ENCODE measurements around the gene CCR6. TPM values are rescaled to one million over a fixed set of nuclear protein-coding genes. Genes with fewer than 3 reads are reported as not detected.

CCR6 gene
- total RNA-seq, 4 donors from 2014 or later, result 0.23 to 2.4 (median 0.57) TPM; not detected in 1

DNA sequence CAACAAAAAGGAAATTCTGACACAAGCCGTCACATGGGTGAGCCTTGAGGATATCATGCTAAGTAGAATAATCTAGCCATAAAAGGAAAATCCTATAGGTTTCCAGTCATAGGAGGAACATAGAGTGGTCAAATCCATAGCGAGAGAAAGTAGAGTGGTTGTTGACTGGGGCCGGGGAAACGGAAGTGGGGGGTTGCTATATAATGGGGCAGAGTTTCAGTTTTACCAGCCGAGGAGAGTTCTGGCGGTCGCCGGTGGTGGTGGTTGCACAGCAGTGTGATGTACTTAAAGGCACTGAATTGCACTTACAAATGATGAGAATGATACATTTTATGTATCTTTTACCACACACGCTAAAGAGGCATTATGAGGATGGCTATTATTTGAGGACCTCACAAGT lies 30.0 kb downstream of the CCR6 start:
- H3K4me3 ChIP-seq, result peak overlapping the region in 1 of 4 donors; percentile 35

DNA sequence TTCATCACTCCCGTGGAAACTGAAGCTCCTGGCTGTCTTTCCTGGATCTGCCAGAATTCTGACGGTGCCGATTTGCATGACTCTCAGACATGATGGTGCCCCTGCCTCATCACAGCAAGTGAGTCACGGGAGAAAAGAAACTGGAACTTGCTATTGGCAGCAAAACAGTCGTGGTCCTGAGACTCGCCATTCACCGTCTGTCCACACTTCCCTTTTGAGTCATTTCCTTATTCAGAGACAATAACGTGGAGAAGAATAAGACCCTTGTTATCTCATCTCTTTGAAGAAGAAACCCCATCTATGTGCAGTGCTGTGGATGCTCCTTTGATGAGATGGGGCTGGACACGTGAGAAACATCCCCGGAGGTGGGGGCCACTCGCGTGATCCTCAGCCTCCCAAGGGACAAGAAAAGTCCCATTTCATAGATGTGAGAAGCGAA lies 30.6 kb downstream of the CCR6 start:
- peak overlapping the region in 2 of 4 donors; percentile 9 to 35 for H3K4me3 ChIP-seq
- WGBS, 2 donors, result 39 to 57% methylated on average over 13 of the region's 13 CpGs
- H3K4me1 ChIP-seq, result no peaks in the 10 kb centered on the region
- no peak overlapping the region for H3K27ac ChIP-seq
- no peak for DNase-seq
- intact Hi-C loops (cut with DNase I), result no loop called here
- H3K36me3 ChIP-seq, result no peaks in the 10 kb centered on the region
- no peaks in the 10 kb centered on the region for H3K9me3 ChIP-seq
- TF ChIP-seq, protein P1, sequence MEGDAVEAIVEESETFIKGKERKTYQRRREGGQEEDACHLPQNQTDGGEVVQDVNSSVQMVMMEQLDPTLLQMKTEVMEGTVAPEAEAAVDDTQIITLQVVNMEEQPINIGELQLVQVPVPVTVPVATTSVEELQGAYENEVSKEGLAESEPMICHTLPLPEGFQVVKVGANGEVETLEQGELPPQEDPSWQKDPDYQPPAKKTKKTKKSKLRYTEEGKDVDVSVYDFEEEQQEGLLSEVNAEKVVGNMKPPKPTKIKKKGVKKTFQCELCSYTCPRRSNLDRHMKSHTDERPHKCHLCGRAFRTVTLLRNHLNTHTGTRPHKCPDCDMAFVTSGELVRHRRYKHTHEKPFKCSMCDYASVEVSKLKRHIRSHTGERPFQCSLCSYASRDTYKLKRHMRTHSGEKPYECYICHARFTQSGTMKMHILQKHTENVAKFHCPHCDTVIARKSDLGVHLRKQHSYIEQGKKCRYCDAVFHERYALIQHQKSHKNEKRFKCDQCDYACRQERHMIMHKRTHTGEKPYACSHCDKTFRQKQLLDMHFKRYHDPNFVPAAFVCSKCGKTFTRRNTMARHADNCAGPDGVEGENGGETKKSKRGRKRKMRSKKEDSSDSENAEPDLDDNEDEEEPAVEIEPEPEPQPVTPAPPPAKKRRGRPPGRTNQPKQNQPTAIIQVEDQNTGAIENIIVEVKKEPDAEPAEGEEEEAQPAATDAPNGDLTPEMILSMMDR (IDR thresholded peaks at IDR 0.05), result no peak
- TF ChIP-seq POLR2A (IDR thresholded peaks at IDR 0.05), result no peak
- H3K27me3 ChIP-seq, result peaks cover 0 to 36% (median 0%) of the 10 kb centered on the region in 4 donors

More for the DNA sequence above, 30.0 kb downstream of the CCR6 start:
- no peaks in the 10 kb centered on the region for H3K36me3 ChIP-seq
- TF ChIP-seq POLR2A (IDR thresholded peaks at IDR 0.05), result no peak
- TF ChIP-seq, protein P1 (IDR thresholded peaks at IDR 0.05), result no peak
- 83 to 89% methylated on average over 9 of the region's 9 CpGs for WGBS, 2 donors
- no peak for DNase-seq
- H3K9me3 ChIP-seq, result no peaks in the 10 kb centered on the region
- intact Hi-C loops (cut with DNase I), result no loop called here
- no peaks in the 10 kb centered on the region for H3K4me1 ChIP-seq
- no peak overlapping the region for H3K27ac ChIP-seq
- peaks cover 0 to 43% (median 2%) of the 10 kb centered on the region in 4 donors for H3K27me3 ChIP-seq

DNA sequence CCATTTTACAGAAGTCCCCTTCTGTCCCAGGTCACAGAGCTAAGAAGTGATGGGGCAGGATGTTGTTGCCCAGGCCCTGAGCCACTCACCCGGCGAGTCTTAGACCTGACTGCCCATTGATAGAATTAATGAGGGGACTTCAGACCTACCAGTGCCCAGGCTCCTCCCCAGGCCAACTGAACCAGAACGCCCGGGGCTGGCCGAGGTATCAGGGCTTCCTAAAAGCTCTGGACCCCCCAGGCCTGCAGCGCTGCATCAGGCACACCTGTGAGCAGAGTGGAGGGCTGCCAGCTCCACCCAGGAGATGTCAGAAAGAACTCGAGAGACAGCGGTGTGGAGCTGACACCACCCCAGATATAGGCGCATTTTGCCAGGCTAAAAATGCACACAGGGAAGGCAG lies 31.4 kb downstream of the CCR6 start:
- no peak for TF ChIP-seq POLR2A (IDR thresholded peaks at IDR 0.05)
- TF ChIP-seq, protein P1 (IDR thresholded peaks at IDR 0.05), result no peak
- Histone ChIP-seq H3K4me1 (no peaks in the 10 kb centered on the region), H3K36me3 (no peaks in the 10 kb centered on the region), H3K27ac (no peak overlapping the region), H3K27me3 (peaks cover 0 to 28% (median 0%) of the 10 kb centered on the region in 4 donors), H3K9me3 (no peaks in the 10 kb centered on the region), H3K4me3 (no peak overlapping the region)
- intact Hi-C loops (cut with DNase I), result no loop called here
- WGBS, 2 donors, result 55 to 88% methylated on average over 4 to 7 of the region's 9 CpGs
- no peak for DNase-seq

DNA sequence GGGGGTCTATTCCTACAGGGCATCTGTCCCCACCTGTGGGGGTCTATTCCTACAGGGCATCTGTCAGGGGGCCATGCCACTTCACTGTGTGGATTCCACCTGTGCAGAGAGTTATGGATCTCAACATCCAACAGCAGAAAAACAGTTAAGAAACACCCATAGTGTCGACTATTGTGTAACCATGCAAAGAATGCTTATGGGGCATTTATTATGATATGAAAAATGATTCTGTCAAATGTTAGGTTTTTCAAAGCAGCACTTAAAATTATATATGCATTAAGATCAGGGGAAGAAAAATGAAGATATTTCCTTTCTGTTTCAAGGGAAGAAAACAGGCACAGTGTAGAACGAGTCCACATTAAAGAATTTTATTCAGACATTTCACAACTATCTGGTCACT lies 32.0 kb downstream of the CCR6 start:
- H3K4me1 ChIP-seq, result no peaks in the 10 kb centered on the region
- intact Hi-C loops (cut with DNase I), result no loop called here
- WGBS, 2 donors, result 27 to 36% methylated on average over 2 of the region's 2 CpGs
- no peak for DNase-seq
- H3K27ac ChIP-seq, result no peak overlapping the region
- no peak overlapping the region for H3K4me3 ChIP-seq
- no peaks in the 10 kb centered on the region for H3K9me3 ChIP-seq
- peaks cover 0 to 25% (median 0%) of the 10 kb centered on the region in 4 donors for H3K27me3 ChIP-seq
- no peak for TF ChIP-seq POLR2A (IDR thresholded peaks at IDR 0.05)
- TF ChIP-seq, protein P1 (IDR thresholded peaks at IDR 0.05), result no peak
- H3K36me3 ChIP-seq, result no peaks in the 10 kb centered on the region

DNA sequence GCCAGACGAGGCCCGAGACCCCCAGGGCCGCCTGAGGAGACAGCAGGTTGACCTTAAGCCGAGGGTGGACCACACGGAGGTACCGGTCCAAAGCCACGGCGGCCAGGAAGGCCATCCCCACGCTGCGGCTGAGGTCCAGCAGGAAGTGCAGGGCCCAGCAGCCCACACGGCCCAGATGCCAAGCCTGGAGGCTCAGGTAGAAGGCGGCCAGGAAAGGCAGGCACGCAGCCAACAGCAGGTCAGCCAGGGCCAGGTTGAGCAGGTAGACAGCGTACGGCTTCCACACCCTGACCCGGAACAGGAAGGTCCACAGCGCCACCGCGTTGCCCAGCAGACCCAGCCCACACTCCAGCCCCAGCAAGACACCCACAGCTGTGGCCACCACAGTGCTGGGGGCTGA lies 34.5 kb downstream of the CCR6 start:
- intact Hi-C loops (cut with DNase I), result no loop called here

More for the DNA sequence above, 34.5 kb downstream of the CCR6 start:
- H3K9me3 ChIP-seq, result no peaks in the 10 kb centered on the region
- DNase-seq, result no peak
- H3K27ac ChIP-seq, result no peak overlapping the region
- TF ChIP-seq POLR2A (IDR thresholded peaks at IDR 0.05), result no peak
- TF ChIP-seq, protein P1 (IDR thresholded peaks at IDR 0.05), result no peak
- no peak overlapping the region for H3K4me3 ChIP-seq
- no peaks in the 10 kb centered on the region for H3K36me3 ChIP-seq
- H3K27me3 ChIP-seq, result peaks cover 0 to 12% (median 0%) of the 10 kb centered on the region in 4 donors
- 89% methylated on average over 3 to 5 of the region's 19 CpGs for WGBS, 2 donors
- no peaks in the 10 kb centered on the region for H3K4me1 ChIP-seq
